GM19099 (cell line): ENCODE measurements around the gene TLK1.

Source experiments
- POLR2A ChIP-seq: IDR thresholded peaks from 3 replicates; pipeline ENCODE4 v1.6.1; 2011; ENCODE audit warnings: low read depth; ENCODE audit not compliant: insufficient read length; ENCODE audit errors: extremely low read depth

The TLK1 gene

GRCh38 chr2:171083451-171083850 is 77.2 kb downstream of the TLK1 start:
- TF ChIP-seq POLR2A, result no peak

GRCh38 chr2:171081649-171082111 is 79.0 kb downstream of the TLK1 start:
- no peak for TF ChIP-seq POLR2A

DNA sequence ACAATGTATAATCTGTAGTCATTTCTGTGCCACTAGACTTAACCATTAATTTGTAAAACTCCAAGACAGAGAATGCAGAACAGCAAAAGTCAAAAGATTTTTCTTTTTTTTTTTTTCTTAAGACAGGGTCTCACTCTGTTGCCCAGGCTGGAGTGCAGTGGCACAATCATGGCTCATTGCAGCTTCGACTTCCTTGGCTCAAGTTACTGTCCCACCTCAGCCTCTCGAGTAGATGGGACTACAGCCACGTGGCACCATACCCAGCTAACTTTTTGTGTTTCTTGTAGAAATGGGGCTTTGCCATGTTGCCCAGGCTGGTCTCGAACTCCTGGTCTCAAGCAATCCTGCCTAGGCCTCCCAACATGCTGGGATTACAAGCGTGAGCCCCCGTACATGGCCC is 80.1 kb downstream of the TLK1 start:
- TF ChIP-seq POLR2A, result no peak

DNA sequence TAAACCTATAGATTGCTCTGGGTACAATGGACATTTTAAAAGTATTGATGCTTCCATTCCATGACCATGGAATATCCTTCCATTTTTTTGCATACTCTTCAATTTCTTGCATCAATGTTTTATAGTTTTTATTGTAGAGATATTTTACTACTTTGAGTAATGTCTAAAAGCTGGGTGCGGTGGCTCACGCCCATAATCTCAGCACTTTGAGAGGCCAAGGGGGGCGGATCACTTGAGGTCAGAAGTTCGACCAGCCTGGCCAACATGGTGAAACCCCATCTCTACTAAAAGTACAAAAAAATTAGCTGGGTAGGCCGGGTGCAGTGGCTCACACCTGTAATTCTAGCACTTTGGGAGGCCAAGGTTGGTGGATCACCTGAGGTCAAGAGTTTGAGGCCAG is 88.5 kb downstream of the TLK1 start:
- TF ChIP-seq POLR2A, result no peak

- TF ChIP-seq POLR2A, result no peak
Measured at GRCh38 chr2:171069286-171069956, 91.3 kb downstream of the TLK1 start.

GRCh38 chr2:171066110-171066509 is 94.6 kb downstream of the TLK1 start:
- TF ChIP-seq POLR2A, result no peak

DNA sequence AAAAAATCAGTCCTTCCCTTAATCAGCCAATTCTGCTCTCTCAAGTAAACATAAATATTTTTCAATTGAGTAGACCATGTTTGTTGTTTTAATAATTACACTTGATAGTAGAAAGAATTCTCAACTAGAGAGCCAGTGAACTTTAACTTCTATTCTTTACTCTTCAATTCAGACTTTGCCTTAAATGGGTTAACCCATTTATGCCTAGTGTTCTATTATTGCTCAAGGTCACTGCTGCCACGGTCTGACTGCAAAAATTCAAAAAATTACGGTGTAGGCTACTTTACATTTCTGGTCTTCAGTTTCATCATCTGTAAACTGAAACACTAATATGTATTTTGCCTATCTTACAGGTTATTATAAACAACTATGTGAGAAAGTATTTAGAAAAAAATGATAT is 103.1 kb downstream of the TLK1 start:
- no peak for TF ChIP-seq POLR2A

DNA sequence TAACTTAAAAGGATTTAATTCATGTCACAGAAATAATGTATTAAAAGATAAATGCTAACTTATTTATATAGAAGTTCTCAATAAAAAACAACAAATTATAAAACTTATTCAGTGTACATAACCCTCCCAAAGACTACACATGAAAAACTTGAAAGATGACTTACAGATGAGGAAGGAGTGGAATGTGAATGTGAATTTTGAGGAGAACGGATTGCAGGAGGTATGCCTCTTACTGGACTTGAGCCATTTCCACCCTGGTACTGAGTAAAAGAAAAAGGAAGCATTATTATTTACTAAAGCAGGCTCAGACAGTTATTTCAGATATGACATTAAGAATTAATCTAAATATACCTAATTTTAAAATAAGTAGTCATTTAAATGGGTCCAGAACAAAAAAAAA is 104.4 kb downstream of the TLK1 start:
- TF ChIP-seq POLR2A, result no peak

DNA sequence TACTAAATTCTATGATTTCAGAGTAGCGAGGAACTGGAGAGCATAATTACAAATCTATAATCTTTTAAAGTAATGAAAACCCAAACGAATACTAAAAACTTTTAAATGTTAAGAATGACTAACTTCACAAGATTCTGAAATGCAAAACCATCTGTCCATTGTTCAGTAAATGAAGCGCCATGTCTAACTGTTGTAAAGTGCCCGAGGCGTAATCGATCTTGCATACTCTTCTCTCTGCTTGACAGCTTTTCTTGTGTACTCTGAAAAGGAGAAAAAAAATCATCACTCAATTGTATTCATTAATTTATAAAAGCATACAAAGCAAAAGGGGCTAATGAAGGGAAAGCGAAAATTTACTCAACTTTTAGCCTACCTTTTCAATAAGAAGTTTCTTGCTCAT is 111.0 kb downstream of the TLK1 start:
- no peak for TF ChIP-seq POLR2A

DNA sequence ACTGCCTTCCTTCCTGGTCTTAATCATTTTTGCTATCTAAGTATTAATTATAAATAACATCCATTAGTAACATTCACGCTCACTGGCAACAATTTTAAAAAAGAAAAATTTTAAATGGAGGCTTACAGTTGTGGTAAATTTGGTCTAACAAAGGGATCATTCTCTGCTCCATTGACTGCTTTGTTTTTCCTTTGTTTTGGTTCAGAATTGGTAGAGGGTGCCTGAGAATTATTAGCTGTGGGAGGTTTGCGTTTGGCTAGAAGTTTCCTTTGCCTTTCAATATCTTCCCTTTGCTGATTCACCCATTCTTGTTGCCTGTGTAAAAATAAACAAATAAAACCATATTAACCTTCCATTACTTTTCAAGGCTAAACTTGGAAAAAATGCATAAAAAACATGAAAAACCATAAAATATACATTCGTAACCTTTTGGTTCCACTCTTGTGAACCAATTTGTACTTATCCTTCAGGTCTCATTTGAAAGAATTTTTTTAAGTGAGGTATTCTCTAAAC is 114.6 kb downstream of the TLK1 start:
- TF ChIP-seq POLR2A, result no peak

DNA sequence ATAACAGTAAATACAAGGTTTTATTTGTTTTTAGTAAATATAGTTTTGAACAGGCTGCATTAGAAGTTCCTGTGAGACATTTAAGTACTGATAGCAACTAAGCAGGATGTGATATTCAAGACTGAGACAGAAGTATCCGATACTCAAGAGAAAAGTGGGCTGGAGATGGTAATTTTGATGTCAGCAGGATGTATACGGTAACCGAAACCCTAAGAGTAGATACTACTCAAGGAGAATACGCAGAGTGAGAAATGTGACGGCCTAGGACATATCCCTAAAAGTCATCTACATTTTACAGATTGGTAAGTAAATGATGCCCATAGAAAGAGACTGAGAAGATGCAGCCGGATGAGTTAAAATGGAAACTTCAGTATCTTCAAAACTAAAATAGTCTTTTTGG is 116.3 kb downstream of the TLK1 start:
- no peak for TF ChIP-seq POLR2A

DNA sequence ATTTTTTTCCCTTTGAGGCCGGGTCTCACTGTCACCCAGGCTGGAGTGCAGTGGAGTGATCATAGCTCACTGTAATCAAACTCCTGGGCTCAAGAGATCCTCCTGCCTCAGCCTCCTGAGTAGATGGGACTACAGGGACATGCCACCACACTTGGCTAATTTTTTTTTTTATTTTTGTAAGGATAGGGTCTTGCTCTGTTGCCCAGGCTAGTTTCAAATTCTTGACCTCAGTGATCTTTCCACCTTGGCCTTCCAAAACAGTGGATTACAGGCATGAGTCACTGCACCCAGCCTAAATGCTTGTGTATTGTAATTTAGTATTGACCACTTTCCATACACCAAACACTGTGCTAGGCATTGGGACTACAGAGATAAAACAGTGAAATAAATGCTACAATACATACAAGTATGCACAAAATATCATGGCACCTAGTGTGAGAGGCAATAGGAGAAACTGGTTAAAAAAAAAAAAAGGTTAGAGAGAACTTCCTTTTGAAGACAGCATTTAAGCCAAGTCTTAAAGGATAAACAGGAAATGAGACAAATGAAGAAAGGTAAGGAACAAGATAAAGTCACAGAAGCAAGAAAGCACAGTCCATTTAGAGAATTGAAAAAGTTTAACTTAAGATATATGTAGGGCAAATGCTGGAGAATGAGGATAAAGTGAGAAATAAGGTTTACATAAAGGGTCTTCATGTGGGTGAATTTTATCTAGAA is 118.3 kb downstream of the TLK1 start:
- no peak for TF ChIP-seq POLR2A

DNA sequence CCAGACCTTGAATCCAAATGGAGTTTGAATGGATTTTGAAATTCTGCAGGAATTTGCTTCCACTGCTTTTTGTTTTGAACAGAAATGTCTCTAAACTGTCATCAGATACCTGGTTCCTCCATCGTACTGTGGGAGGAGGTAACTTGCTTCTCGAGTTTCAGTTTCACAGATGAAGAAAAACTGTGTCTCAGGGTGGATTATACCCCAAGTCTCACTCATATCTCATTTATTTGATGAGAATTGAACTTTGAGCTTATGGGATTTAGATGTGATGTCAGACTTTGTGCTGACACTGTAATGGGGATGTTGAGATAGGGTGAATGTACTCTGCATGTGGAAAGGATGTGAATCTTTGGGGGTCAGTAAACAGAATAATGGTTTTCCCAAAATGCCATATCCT is 124.2 kb downstream of the TLK1 start:
- TF ChIP-seq POLR2A, result no peak

- no peak for TF ChIP-seq POLR2A
Measured at GRCh38 chr2:171034315-171034714, 126.4 kb downstream of the TLK1 start.

GRCh38 chr2:171025214-171025613 is 135.5 kb downstream of the TLK1 start:
- TF ChIP-seq POLR2A, result no peak

- TF ChIP-seq POLR2A, result no peak
Measured at GRCh38 chr2:171018522-171018921, 142.2 kb downstream of the TLK1 start.
